Umbilical cord (tissue), 2 donors: ENCODE measurements around the gene ARSB. TPM values are rescaled to one million over a fixed set of nuclear protein-coding genes. Genes with fewer than 3 reads are reported as not detected.

Experiments used
- DNase-seq: peaks from one replicate; pipeline ENCODE4 v3.0.0-alpha.2; 2015; ENCODE audit warnings: low spot score
- total RNA-seq: library from RNA; depleted of rRNA; stranded (reverse); fragments of >200 nt; gene quantifications from one replicate; pipeline ENCODE4 v1.2.3, GENCODE V29; 2014; ENCODE audit warnings: low replicate concordance; ENCODE audit not compliant: insufficient read depth

Gene ARSB
- total RNA-seq, 1 donor from 2014 or later: 24.6 TPM

- no peak for DNase-seq
Measured at GRCh38 chr5:78838753-78839152, 146.4 kb downstream of the ARSB start.

- no peak for DNase-seq
Measured at GRCh38 chr5:78837836-78838235, 147.3 kb downstream of the ARSB start.

GRCh38 chr5:78835176-78835575 lies 149.9 kb downstream of the ARSB start:
- DNase-seq: no peak

- DNase-seq: no peak
Measured at GRCh38 chr5:78833284-78833683, 151.8 kb downstream of the ARSB start.

- no peak for DNase-seq
Measured at GRCh38 chr5:78830528-78831046, 154.5 kb downstream of the ARSB start.

- peak; percentile 25 for DNase-seq
Measured at GRCh38 chr5:78829811-78830527, 155.1 kb downstream of the ARSB start.

GRCh38 chr5:78827725-78828124 lies 157.4 kb downstream of the ARSB start:
- no peak for DNase-seq

GRCh38 chr5:78824831-78825281 lies 160.3 kb downstream of the ARSB start:
- peak; percentile 70 for DNase-seq

GRCh38 chr5:78823196-78823595 lies 161.9 kb downstream of the ARSB start:
- no peak for DNase-seq

- DNase-seq: no peak
Measured at GRCh38 chr5:78821536-78822021, 163.5 kb downstream of the ARSB start.

- no peak for DNase-seq
Measured at GRCh38 chr5:78819707-78820106, 165.4 kb downstream of the ARSB start.

GRCh38 chr5:78819166-78819565 lies 165.9 kb downstream of the ARSB start:
- no peak for DNase-seq

GRCh38 chr5:78816143-78816765 lies 168.9 kb downstream of the ARSB start:
- DNase-seq: no peak

GRCh38 chr5:78813906-78814530 lies 171.1 kb downstream of the ARSB start:
- no peak for DNase-seq

- no peak for DNase-seq
Measured at GRCh38 chr5:78813286-78813685, 171.8 kb downstream of the ARSB start.

- DNase-seq: no peak
Measured at GRCh38 chr5:78811866-78812265, 173.2 kb downstream of the ARSB start.

- peak; percentile 84 for DNase-seq
Measured at GRCh38 chr5:78811121-78811817, 173.8 kb downstream of the ARSB start.

- peak; percentile 38 for DNase-seq
Measured at GRCh38 chr5:78810098-78810920, 174.8 kb downstream of the ARSB start.

GRCh38 chr5:78809444-78809843 lies 175.7 kb downstream of the ARSB start:
- DNase-seq: no peak

GRCh38 chr5:78808818-78809217 lies 176.3 kb downstream of the ARSB start:
- DNase-seq: no peak

GRCh38 chr5:78808380-78808779 lies 176.7 kb downstream of the ARSB start:
- no peak for DNase-seq
